OCI-M2 (cell line): ENCODE data around the gene HILPDA.

Experiments
- DNase-seq: peaks from one replicate; lab custom pipeline; 2025; ENCODE audit not compliant: unreplicated experiment; lab: John Stamatoyannopoulos, UW

HILPDA gene

GRCh38 chr7:128455543-128456254, at the start of gene HILPDA:
Gene HILPDA (plus strand): TSS chr7:128455878. CDS start chr7:128457269, 1,391 bp downstream.
- DNase-seq: peak; percentile 68

GRCh38 chr7:128406314-128407232, 49.1 kb upstream of the HILPDA start:
- DNase-seq: no peak

GRCh38 chr7:128407233-128407589, 48.5 kb upstream of the HILPDA start:
- no peak for DNase-seq

- no peak for DNase-seq
These were observed 47.6 kb upstream of the HILPDA start for GRCh38 chr7:128407751-128408708.

- DNase-seq: no peak
These were observed 46.7 kb upstream of the HILPDA start for GRCh38 chr7:128408709-128409595.

- peak; percentile 84 for DNase-seq
These were observed 45.9 kb upstream of the HILPDA start, which contains the start of gene IMPDH1 for GRCh38 chr7:128409596-128410450. Gene IMPDH1 (minus strand): TSS chr7:128409982. CDS start chr7:128409901, 81 bp downstream.

- no peak for DNase-seq
These were observed 45.3 kb upstream of the HILPDA start for GRCh38 chr7:128410451-128410753.

- DNase-seq: no peak
These were observed 40.4 kb upstream of the HILPDA start for GRCh38 chr7:128415217-128415785.

GRCh38 chr7:128417071-128417470, 38.6 kb upstream of the HILPDA start:
- DNase-seq: no peak

- DNase-seq: no peak
These were observed 36.4 kb upstream of the HILPDA start for GRCh38 chr7:128419257-128419656.

GRCh38 chr7:128420773-128421172, 34.9 kb upstream of the HILPDA start:
- DNase-seq: no peak

GRCh38 chr7:128421384-128421783, 34.3 kb upstream of the HILPDA start:
- DNase-seq: no peak

GRCh38 chr7:128422037-128422436, 33.6 kb upstream of the HILPDA start:
- DNase-seq: no peak

GRCh38 chr7:128422842-128423241, 32.8 kb upstream of the HILPDA start:
- no peak for DNase-seq

GRCh38 chr7:128424686-128425275, 30.9 kb upstream of the HILPDA start:
- no peak for DNase-seq

GRCh38 chr7:128425850-128426249, 29.8 kb upstream of the HILPDA start:
- DNase-seq: peak; percentile 76

- peak; percentile 77 for DNase-seq
These were observed 28.3 kb upstream of the HILPDA start for GRCh38 chr7:128427289-128427891.

- DNase-seq: no peak
These were observed 25.5 kb upstream of the HILPDA start for GRCh38 chr7:128430207-128430606.
